LHCN-M2 (cell line): ENCODE data around the gene PDGFRB. TPM values are rescaled to one million over a fixed set of nuclear protein-coding genes. Genes with fewer than 3 reads are reported as not detected.
A peak's percentile ranks its signal among the peaks of the same experiment; 100 is the strongest.

Experiments used
- DNase-seq: peaks from one replicate; pipeline ENCODE4 v3.0.0-alpha.2; 2012; ENCODE audit warnings: low read depth
- polyA plus RNA-seq: library from polyadenylated mRNA; unstranded; fragments of >200 nt; gene quantifications from one replicate; pipeline ENCODE4 v1.2.1, GENCODE V29; 2012; ENCODE audit warnings: missing spikeins
- total RNA-seq: library from RNA; depleted of rRNA; stranded (reverse); fragments of >200 nt; gene quantifications from 2 replicates; pipeline ENCODE4 v1.2.3, GENCODE V29; 2014; rRNA removed

The PDGFRB gene
- 7.9 and 8.7 TPM in 2 replicates for total RNA-seq
- polyA plus RNA-seq, result 27.1 TPM

GRCh38 chr5:150155258-150156026, at the start of gene PDGFRB:
TSS of gene PDGFRB (minus strand) at chr5:150155845. CDS start at chr5:150137047, 18,798 bp downstream.
- peak; percentile 77 for DNase-seq

GRCh38 chr5:150204590-150204960, 48.9 kb upstream of the PDGFRB start:
- no peak for DNase-seq

GRCh38 chr5:150203832-150204589, 48.4 kb upstream of the PDGFRB start:
- no peak for DNase-seq

GRCh38 chr5:150202501-150202900, 46.9 kb upstream of the PDGFRB start:
- DNase-seq, result no peak

- no peak for DNase-seq
Observed at GRCh38 chr5:150197476-150197875, 41.8 kb upstream of the PDGFRB start.

- DNase-seq, result no peak
Observed at GRCh38 chr5:150196986-150197385, 41.3 kb upstream of the PDGFRB start.

- no peak for DNase-seq
Observed at GRCh38 chr5:150196514-150196913, 40.9 kb upstream of the PDGFRB start.

GRCh38 chr5:150195736-150196485, 40.3 kb upstream of the PDGFRB start:
- no peak for DNase-seq

GRCh38 chr5:150192462-150192861, 36.8 kb upstream of the PDGFRB start:
- no peak for DNase-seq

- DNase-seq, result no peak
Observed at GRCh38 chr5:150190987-150191386, 35.3 kb upstream of the PDGFRB start.

- no peak for DNase-seq
Observed at GRCh38 chr5:150190503-150190979, 34.9 kb upstream of the PDGFRB start.

GRCh38 chr5:150189728-150190502, 34.3 kb upstream of the PDGFRB start, which contains the start of gene SLC6A7:
TSS of gene SLC6A7 (plus strand) at chr5:150190062. CDS start at chr5:150190328, 266 bp downstream.
- no peak for DNase-seq

- no peak for DNase-seq
Observed at GRCh38 chr5:150189326-150189725, 33.7 kb upstream of the PDGFRB start.

- DNase-seq, result no peak
Observed at GRCh38 chr5:150188146-150188842, 32.6 kb upstream of the PDGFRB start.

GRCh38 chr5:150186897-150187296, 31.3 kb upstream of the PDGFRB start:
- DNase-seq, result no peak

- DNase-seq, result no peak
Observed at GRCh38 chr5:150186137-150186536, 30.5 kb upstream of the PDGFRB start.

GRCh38 chr5:150184990-150185912, 29.6 kb upstream of the PDGFRB start:
- DNase-seq, result no peak

GRCh38 chr5:150184006-150184405, 28.4 kb upstream of the PDGFRB start:
- no peak for DNase-seq

GRCh38 chr5:150183436-150183835, 27.8 kb upstream of the PDGFRB start:
- DNase-seq, result no peak
